ENCODE data around the gene TTC28. TPM values are rescaled to one million over a fixed set of nuclear protein-coding genes. Genes with fewer than 3 reads are reported as not detected.

TTC28 gene
- total RNA-seq, 4 donors from 2014 or later: 43.8 to 130 (median 92.0) TPM

- peak in 1 of 2 donors; percentile 16 for DNase-seq
- peaks cover 8 to 9% of the 10 kb centered on the region in 2 donors for H3K4me1 ChIP-seq
- H3K27ac ChIP-seq: peak overlapping the region; percentile 66 to 74
- no peaks in the 10 kb centered on the region for H3K9me3 ChIP-seq
- intact Hi-C loops (cut with DNase I; ENCODE audit: low total_unique reads): no loop called here
- no peaks in the 10 kb centered on the region for H3K36me3 ChIP-seq
- TF ChIP-seq CTCF (IDR thresholded peaks at IDR 0.05) (no peak), POLR2A (IDR thresholded peaks at IDR 0.05) (no peak)
- no peak overlapping the region for H3K4me3 ChIP-seq
- no peaks in the 10 kb centered on the region for H3K27me3 ChIP-seq
These were observed 658.3 kb downstream of the TTC28 start for GRCh38 chr22:28021116-28021997.

GRCh38 chr22:28019881-28020861, 659.5 kb downstream of the TTC28 start:
- peak; percentile 79 to 83 for DNase-seq
- H3K9me3 ChIP-seq: no peaks in the 10 kb centered on the region
- no peaks in the 10 kb centered on the region for H3K27me3 ChIP-seq
- peak overlapping the region; percentile 12 to 24 for H3K4me3 ChIP-seq
- peak overlapping the region; percentile 66 to 74 for H3K27ac ChIP-seq
- H3K4me1 ChIP-seq: peaks cover 8 to 9% of the 10 kb centered on the region in 2 donors
- no peaks in the 10 kb centered on the region for H3K36me3 ChIP-seq
- TF ChIP-seq CTCF (IDR thresholded peaks at IDR 0.05) (peak; percentile 93 to 95 (median 94)), POLR2A (IDR thresholded peaks at IDR 0.05) (no peak)
- intact Hi-C loops (cut with DNase I; ENCODE audit: low total_unique reads): loop anchor here (10.0 kb wide), 1 partner anchor 575 kb away; no protein-coding TSS in a partner anchor

- intact Hi-C loops (cut with DNase I; ENCODE audit: low total_unique reads): loop anchor here (10.0 kb wide), 1 partner anchor 575 kb away; no protein-coding TSS in a partner anchor
- DNase-seq: peak; percentile 13 to 15
- H3K27ac ChIP-seq: peak overlapping the region in 1 of 2 donors; percentile 74
These were observed 660.3 kb downstream of the TTC28 start for GRCh38 chr22:28019360-28019759.

GRCh38 chr22:28018461-28018927, 661.1 kb downstream of the TTC28 start:
- Histone ChIP-seq H3K9me3 (no peaks in the 10 kb centered on the region), H3K4me3 (no peak overlapping the region), H3K27ac (no peak overlapping the region), H3K27me3 (no peaks in the 10 kb centered on the region), H3K4me1 (peaks cover 8 to 9% of the 10 kb centered on the region in 2 donors), H3K36me3 (no peaks in the 10 kb centered on the region)
- intact Hi-C loops (cut with DNase I; ENCODE audit: low total_unique reads): loop anchor here (10.0 kb wide), 1 partner anchor 576 kb away; no protein-coding TSS in a partner anchor
- DNase-seq: peak; percentile 11
- TF ChIP-seq POLR2A (IDR thresholded peaks at IDR 0.05) (no peak), CTCF (IDR thresholded peaks at IDR 0.05) (no peak)

More at GRCh38 chr22:28019360-28019759, 660.3 kb downstream of the TTC28 start:
- H3K9me3 ChIP-seq: no peaks in the 10 kb centered on the region
- TF ChIP-seq CTCF (IDR thresholded peaks at IDR 0.05): no peak
- TF ChIP-seq POLR2A (IDR thresholded peaks at IDR 0.05): no peak
- H3K4me3 ChIP-seq: no peak overlapping the region
- no peaks in the 10 kb centered on the region for H3K36me3 ChIP-seq
- H3K4me1 ChIP-seq: peaks cover 8 to 9% of the 10 kb centered on the region in 2 donors
- H3K27me3 ChIP-seq: no peaks in the 10 kb centered on the region

Measured in uterus (tissue), 4 donors.